Astrocyte of the spinal cord (primary cell): ENCODE data around the gene CCDC81.
"Not testable (repeated sequence)": the region's sequence is repeated elsewhere in the genome, so short reads cannot be mapped to it uniquely, and the experiment has no call there.

Experiments used
- DNase-seq: peaks from one replicate; pipeline ENCODE4 v3.0.0; 2011; ENCODE audit warnings: low read depth, low spot score
- H3K4me3 ChIP-seq: 2 replicates; pipeline ENCODE4 v1.5.1; 2011; ENCODE audit warnings: low read depth, mild to moderate bottlenecking, low read length, moderate library complexity
- CTCF ChIP-seq: IDR thresholded peaks from 2 replicates; pipeline ENCODE4 v1.5.1; 2012; ENCODE audit warnings: low read depth, mild to moderate bottlenecking, low read length, inconsistent platforms
- in situ Hi-C: cut with HindIII; loops from 2 replicates; pipeline ENCODE4 v1.10.0; 2017; ENCODE audit warnings: low sequenced_read_pairs

Gene CCDC81

GRCh38 chr11:86427441-86427840, 52.8 kb downstream of the CCDC81 start:
- TF ChIP-seq CTCF, result no peak
- in situ Hi-C loops, result no loop called here
- DNase-seq, result no peak

GRCh38 chr11:86431258-86431657, 56.6 kb downstream of the CCDC81 start:
- no peak for TF ChIP-seq CTCF
- no peak overlapping the region for H3K4me3 ChIP-seq
- in situ Hi-C loops, result no loop called here
- DNase-seq, result no peak

More at GRCh38 chr11:86427441-86427840, 52.8 kb downstream of the CCDC81 start:
- no peak overlapping the region for H3K4me3 ChIP-seq

DNA sequence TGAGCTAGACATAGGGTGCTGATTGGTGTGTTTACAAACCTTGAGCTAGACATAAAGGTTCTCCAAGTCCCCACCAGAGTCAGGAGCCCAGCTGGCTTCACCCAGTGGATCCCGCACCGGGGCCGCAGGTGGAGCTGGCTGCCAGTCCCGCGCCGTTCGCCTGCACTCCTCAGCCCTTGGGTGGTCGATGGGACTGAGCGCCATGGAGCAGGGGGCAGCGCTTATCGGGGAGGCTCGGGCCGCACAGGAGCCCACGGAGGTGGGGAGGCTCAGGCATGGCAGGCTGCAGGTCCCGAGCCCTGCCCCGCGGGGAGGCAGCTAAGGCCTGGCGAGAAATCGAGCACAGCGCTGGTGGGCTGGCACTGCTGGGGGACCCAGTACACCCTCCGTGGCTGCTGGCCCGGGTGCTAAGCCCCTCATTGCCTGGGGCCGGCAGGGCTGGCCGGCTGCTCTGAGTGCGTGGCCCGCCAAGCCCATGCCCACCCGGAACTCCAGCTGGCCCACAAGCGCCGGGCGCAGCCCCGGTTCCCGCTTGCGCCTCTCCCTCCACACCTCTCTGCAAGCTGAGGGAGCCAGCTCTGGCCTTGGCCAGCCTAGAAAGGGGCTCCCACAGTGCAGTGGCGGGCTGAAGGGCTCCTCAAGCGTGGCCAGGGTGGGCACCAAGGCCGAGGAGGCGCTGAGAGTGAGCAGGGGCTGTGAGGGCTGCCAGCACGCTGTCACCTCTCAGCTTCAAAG, 58.8 kb downstream of the CCDC81 start:
- in situ Hi-C loops, DNase-seq, H3K4me3 ChIP-seq: not testable (repeated sequence)

DNA sequence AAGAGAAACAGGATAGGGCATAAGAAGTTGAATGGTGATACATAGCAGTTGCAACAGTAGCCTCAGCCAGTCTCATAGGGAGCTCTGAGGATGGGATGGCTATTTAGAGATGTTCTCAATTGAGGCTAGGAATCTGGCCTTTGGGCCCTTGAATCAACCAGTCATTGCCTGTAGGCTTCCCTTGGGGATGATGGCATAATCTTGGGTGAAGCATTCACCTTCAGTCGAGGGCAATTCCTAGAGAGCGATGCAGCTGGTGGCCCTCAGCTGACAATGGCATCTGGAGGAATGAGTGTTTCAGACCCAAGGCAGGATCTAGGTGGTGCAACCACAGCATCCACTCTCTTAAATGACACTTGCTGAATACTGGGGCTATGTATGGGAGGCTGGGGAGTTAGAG, 61.0 kb downstream of the CCDC81 start:
- H3K4me3 ChIP-seq, result no peak overlapping the region
- in situ Hi-C loops, result no loop called here
- no peak for TF ChIP-seq CTCF
- no peak for DNase-seq

- no peak for TF ChIP-seq CTCF
- DNase-seq, result peak; percentile 60
- in situ Hi-C loops, result no loop called here
Measured at GRCh38 chr11:86438685-86439084, 64.0 kb downstream of the CCDC81 start.

GRCh38 chr11:86440305-86440716, 65.6 kb downstream of the CCDC81 start:
- in situ Hi-C loops, result no loop called here
- peak; percentile 74 for DNase-seq
- H3K4me3 ChIP-seq, result no peak overlapping the region
- TF ChIP-seq CTCF, result no peak

More at GRCh38 chr11:86438685-86439084, 64.0 kb downstream of the CCDC81 start:
- no peak overlapping the region for H3K4me3 ChIP-seq

GRCh38 chr11:86440843-86441242, 66.2 kb downstream of the CCDC81 start:
- DNase-seq, result no peak
- in situ Hi-C loops, result no loop called here
- no peak overlapping the region for H3K4me3 ChIP-seq
- no peak for TF ChIP-seq CTCF
